GM19468 (cell line): ENCODE data around the gene TDRD3.
"Not testable (repeated sequence)": the region's sequence is repeated elsewhere in the genome, so short reads cannot be mapped to it uniquely, and the experiment has no call there.

Experiments
- ATAC-seq: cut with Tn5 transposase; IDR thresholded peaks from one replicate; pipeline ENCODE4 v1.9.1; 2021; ENCODE audit warnings: mild to moderate bottlenecking, moderate library complexity, moderate number of reproducible peaks; ENCODE audit not compliant: unreplicated experiment; ENCODE audit errors: extremely low read depth

Gene TDRD3

GRCh38 chr13:60397704-60398378 lies 821 bp downstream of the TDRD3 start:
- peak; percentile 8 for ATAC-seq

DNA sequence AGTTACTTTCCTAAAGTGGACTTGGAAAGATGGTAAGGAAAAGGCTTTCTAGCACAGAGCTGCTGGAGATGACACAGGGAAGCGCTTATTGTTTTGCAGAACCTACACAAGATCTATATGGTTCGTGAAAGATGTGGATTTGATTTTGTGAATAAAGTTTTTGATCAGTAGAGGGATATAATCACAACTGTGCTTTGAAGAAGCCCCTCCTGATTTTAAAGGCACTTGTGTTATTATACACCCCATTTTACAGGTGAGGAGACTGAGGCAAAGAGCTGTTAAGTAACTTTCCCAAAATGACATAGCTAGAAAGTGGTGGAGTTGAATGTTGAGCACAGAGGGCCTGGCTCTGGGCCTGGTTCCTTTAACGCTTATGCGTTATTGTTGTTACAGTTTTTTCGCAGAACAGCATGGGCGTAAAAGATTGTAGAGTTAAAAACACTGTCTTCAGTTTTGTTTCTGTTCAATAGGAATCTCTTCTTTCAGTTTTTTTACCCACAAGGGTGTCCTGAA lies 1.4 kb downstream of the TDRD3 start:
- ATAC-seq = no peak

GRCh38 chr13:60398907-60399589 lies 2.0 kb downstream of the TDRD3 start:
- ATAC-seq = no peak

DNA sequence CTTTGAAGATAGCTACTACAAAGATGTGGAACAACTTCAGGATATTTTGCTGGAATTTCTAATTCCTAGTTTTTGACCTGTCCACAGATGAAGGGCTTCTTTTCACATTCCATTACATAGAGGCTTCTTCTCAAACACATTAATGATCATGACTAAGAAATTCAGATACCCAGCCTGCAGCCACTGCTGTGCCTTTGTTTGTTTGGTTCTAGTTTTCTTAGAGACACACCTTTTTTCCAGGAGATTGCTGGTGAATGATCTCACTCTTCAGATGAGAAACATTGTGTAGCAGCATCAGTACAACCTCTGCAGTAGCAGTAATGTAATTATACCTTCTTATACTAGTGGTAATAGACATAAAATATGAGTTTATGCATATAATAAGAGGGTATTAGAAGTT lies 5.0 kb downstream of the TDRD3 start:
- ATAC-seq = no peak

DNA sequence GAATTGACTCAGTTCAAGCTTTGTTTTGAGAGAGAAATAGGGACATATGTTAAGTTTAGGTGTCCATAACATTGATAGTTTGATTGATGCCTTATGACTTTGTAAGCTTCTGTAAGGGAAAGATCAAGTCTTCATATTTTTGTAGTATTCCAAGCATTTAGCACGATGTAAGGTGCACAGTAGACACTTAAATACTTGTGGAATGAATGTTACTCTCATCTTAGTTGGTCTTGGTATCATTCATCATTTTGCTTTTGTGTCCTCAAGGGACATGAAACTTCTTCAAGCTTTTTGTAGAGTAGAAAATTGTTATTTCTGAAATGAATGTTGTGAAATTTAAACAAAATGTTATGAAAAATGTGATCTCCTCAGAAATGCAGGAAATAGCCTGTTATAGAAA lies 10.1 kb downstream of the TDRD3 start:
- ATAC-seq = no peak

DNA sequence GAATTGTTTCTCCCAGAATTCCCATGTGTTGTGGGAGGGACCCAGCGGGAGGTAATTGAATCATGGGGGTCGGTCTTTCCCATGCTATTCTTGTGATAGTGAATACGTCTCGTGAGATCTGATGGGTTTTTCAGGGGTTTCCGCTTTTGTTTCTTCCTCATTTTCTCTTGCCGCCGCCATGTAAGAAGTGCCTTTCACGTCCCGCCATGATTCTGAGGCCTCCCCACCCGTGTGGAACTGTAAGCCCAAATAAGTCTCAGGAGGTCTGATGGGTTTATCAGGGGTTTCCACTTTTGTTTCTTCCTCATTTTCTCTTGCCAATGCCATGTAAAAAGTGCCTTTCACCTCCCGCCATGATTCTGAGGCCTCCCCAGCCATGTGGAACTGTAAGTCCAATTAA lies 10.8 kb downstream of the TDRD3 start:
- not testable (repeated sequence) for ATAC-seq

DNA sequence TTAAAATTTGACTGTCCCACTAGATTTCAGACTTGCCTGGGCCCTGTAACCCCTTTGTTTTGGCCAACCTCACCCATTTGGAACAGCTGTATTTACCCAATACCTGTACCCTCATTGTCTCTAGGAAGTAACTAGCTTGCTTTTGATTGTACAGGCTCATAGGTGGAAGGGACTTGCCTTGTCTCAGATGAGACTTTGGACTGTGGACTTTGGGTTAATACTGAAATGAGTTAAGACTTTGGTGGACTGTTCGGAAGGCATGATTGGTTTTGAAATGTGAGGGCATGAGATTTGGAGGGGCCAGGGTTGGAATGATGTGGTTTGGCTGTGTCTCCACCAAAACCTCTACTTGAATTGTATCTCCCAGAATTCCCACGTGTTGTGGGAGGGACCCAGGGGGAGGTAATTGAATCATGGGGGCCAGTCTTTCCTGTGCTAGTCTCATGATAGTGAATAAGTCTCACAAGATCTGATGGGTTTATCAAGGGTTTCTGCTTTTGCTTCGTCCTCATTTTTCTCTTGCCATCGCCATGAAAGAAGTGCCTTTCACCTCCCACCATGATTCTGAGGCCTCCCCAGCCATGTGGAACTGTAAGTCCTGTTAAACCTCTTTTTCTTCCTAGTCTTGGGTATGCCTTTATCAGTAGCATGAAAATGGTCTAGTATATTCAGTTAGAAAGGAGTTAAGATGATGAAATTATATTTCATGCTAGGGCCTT lies 12.7 kb downstream of the TDRD3 start:
- ATAC-seq = not testable (repeated sequence)

GRCh38 chr13:60410299-60410698 lies 13.3 kb downstream of the TDRD3 start:
- no peak for ATAC-seq

DNA sequence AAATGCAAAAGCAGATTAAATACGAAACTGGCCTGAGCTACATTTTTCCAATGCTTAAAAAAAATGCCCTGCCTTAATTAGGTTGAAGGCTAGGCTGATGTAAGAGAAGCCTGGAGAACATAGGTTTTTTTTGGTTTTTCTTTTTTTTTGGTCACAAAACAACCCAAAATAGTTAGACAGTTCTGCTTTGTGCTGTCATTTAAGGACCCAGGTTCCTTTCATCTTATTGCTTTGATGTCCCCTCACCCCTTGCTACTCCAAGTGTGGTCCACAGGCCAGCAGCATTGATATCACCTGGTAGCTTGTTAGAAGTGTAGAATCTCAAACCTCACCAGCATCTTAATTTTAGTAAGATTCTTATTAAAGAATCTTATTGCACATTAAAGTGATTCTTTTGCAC lies 14.4 kb downstream of the TDRD3 start:
- no peak for ATAC-seq

GRCh38 chr13:60411983-60412382 lies 15.0 kb downstream of the TDRD3 start:
- ATAC-seq = no peak

GRCh38 chr13:60412909-60413616 lies 16.0 kb downstream of the TDRD3 start:
- no peak for ATAC-seq

- no peak for ATAC-seq
Measured at GRCh38 chr13:60414177-60414576, 17.2 kb downstream of the TDRD3 start.

GRCh38 chr13:60417734-60418133 lies 20.7 kb downstream of the TDRD3 start:
- ATAC-seq = no peak

GRCh38 chr13:60418954-60419353 lies 21.9 kb downstream of the TDRD3 start:
- no peak for ATAC-seq

DNA sequence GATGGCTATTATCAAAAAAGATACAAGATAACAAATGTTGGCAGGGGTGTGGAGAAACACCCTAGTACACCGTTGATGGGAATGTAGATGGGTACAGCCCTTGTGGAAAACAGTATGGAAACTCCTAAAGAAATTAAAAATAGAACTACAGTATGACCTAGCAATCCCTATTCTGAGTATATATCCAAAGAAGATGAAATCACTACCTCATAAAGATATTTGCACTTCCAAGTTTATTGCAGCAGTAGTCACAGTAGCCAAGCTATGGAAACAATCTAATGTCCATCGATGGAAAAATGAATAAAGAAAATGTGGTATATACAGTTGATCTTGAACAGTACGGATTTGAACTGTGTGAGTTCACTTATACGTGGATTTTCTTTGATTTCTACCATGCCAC lies 28.3 kb downstream of the TDRD3 start:
- no peak for ATAC-seq

GRCh38 chr13:60426075-60426474 lies 29.1 kb downstream of the TDRD3 start:
- ATAC-seq = no peak

DNA sequence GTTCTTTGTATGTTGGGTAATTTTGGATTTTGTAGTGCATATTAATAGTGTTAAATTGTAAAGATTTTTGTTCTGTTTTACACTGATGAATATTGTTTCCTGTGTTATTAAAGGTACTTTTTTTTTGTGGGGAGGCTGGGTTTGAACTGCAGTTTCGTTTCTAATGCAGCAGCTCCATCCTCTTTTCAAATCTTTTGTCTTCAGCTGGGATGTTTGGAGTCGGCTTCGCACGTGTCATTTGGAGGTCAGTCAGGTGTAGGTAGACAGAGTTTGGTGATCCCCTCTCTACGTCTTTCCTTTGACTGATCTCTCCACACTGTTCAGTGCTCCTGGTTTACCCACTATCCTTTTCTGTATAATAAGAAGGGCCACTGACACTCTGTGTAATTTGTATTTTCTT lies 30.3 kb downstream of the TDRD3 start:
- no peak for ATAC-seq

- ATAC-seq = no peak
Measured at GRCh38 chr13:60431108-60431700, 34.2 kb downstream of the TDRD3 start.

DNA sequence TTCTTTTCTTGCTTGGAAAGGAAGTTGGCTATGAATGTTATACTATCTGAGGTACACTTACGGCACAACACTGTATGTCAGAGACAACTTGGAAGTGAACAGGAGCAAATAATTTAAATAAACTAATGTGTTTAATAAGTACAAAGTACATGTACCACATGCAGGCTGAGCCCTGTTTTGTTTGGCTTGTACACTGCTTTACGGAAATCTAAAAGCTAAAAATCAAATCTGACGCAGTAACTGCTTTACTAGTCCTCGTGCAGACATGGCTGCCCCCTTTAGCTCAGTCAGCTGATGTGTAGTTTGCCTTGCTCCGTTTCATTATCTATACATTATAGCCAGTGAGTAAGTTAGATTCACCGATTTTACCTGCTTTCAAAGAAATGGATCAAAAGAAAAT lies 36.5 kb downstream of the TDRD3 start:
- ATAC-seq = no peak

DNA sequence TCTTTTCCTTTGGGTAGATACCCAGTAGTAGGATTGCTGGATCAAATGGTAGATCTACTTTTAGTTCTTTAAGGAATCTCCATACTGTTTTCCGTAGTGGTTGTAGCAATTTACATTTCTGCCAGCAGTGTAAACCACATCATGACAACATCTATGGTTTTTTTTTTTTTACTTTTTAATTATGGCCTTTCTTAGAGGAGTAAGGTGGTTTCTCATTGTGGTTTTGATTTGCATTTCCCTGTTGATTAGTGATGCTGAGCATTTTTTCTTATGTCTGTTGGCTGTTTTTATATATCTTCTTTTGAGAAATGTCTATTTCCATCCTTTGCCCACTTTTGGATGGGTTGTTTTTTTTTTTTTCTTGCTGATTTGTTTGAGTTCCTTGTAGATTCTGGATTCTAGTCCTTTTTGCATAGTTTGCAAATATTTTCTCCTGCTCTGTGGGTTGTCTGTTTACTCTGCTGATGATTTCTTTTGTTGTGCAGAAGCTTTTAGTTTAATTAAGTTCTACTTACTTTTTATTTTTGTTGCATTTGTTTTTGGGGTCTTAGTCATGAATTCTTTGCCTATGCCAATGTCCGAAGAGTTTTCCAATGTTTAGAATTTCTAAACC lies 38.8 kb downstream of the TDRD3 start:
- ATAC-seq = no peak
